ENCODE measurements around the gene DCAF6.

- TF ChIP-seq CTCF (IDR thresholded peaks at IDR 0.05) (no peak), ZFX (IDR thresholded peaks at IDR 0.05; ENCODE audit: borderline replicate concordance) (no peak)
Observed at GRCh38 chr1:168121401-168122011, 185.0 kb downstream of the DCAF6 start.
